HepG2 (cell line): ENCODE results near the gene P3H3. TPM values are rescaled to one million over a fixed set of nuclear protein-coding genes. Genes with fewer than 3 reads are reported as not detected.

Source experiments
- ADNP ChIP-seq: sonication (generic); formaldehyde crosslinking; IDR thresholded peaks from 2 replicates; pipeline ENCODE4 v1.4.0; 2020; ENCODE audit warnings: missing genetic modification reagents
- CERS6 ChIP-seq: sonication (generic); formaldehyde crosslinking; IDR thresholded peaks from 2 replicates; pipeline ENCODE4 v1.5.0; 2020; ENCODE audit warnings: missing genetic modification reagents
- HINFP ChIP-seq: sonication (generic); formaldehyde crosslinking; IDR thresholded peaks from 2 replicates; pipeline ENCODE4 v1.4.0; 2020; ENCODE audit warnings: low read depth, mild to moderate bottlenecking, missing genetic modification reagents
- IKZF5 ChIP-seq: IDR thresholded peaks from 2 replicates; pipeline ENCODE4 v1.6.1; 2018; ENCODE audit warnings: missing genetic modification reagents, mild to moderate bottlenecking, missing compliant biosample characterization
- MLXIP ChIP-seq: sonication (generic); formaldehyde crosslinking; IDR thresholded peaks from 2 replicates; pipeline ENCODE4 v1.9.0; 2021; ENCODE audit warnings: missing genetic modification reagents, borderline replicate concordance
- PRDM4 ChIP-seq: sonication (generic); formaldehyde crosslinking; IDR thresholded peaks from 2 replicates; pipeline ENCODE4 v1.9.0; 2021; ENCODE audit warnings: missing genetic modification reagents, borderline replicate concordance
- TMF1 ChIP-seq: sonication (generic); formaldehyde crosslinking; IDR thresholded peaks from 2 replicates; pipeline ENCODE4 v1.8.1; 2022; ENCODE audit warnings: low read depth, missing genetic modification reagents
- USF2 ChIP-seq, 2 experiments: sonication (generic) in 1 of 2; formaldehyde crosslinking in 1 of 2; IDR thresholded peaks; 2 replicates each; pipeline versions ENCODE4 v1.5.1 to v1.6.1; 2011 to 2020; ENCODE audit warnings: borderline replicate concordance in 1 of 2, low read depth in 1 of 2, low read length in 1 of 2, mild to moderate bottlenecking in 1 of 2, missing genetic modification reagents in 1 of 2, moderate library complexity in 1 of 2
- ZMYM4 ChIP-seq: sonication (generic); formaldehyde crosslinking; IDR thresholded peaks from 2 replicates; pipeline ENCODE4 v1.8.1; 2023; ENCODE audit warnings: mild to moderate bottlenecking, missing genetic modification reagents
- ZNF136 ChIP-seq: sonication (generic); formaldehyde crosslinking; IDR thresholded peaks from 2 replicates; pipeline ENCODE4 v1.8.1; 2022; ENCODE audit warnings: low read depth, mild to moderate bottlenecking, moderate library complexity, missing genetic modification reagents
- ZNF572 ChIP-seq: sonication (generic); formaldehyde crosslinking; IDR thresholded peaks from 2 replicates; pipeline ENCODE4 v1.5.1; 2020; ENCODE audit warnings: mild to moderate bottlenecking, missing genetic modification reagents
- ZNF724P ChIP-seq: sonication (generic); formaldehyde crosslinking; IDR thresholded peaks from 2 replicates; pipeline ENCODE4 v1.8.0; 2022; ENCODE audit warnings: missing genetic modification reagents, borderline replicate concordance
- ZNF772 ChIP-seq: sonication (generic); formaldehyde crosslinking; IDR thresholded peaks from 2 replicates; pipeline ENCODE4 v1.5.0; 2020; ENCODE audit warnings: mild to moderate bottlenecking, missing genetic modification reagents
- ZNF782 ChIP-seq: sonication (generic); formaldehyde crosslinking; IDR thresholded peaks from 2 replicates; pipeline ENCODE4 v1.4.0; 2020; ENCODE audit warnings: missing genetic modification reagents, mild to moderate bottlenecking, borderline replicate concordance
- ZNF792 ChIP-seq: IDR thresholded peaks from 2 replicates; pipeline ENCODE4 v1.6.1; 2016
- ZNF816 ChIP-seq: sonication (generic); formaldehyde crosslinking; IDR thresholded peaks from 2 replicates; pipeline ENCODE4 v1.8.0; 2022; ENCODE audit warnings: missing genetic modification reagents, mild to moderate bottlenecking, borderline replicate concordance
- polyA plus RNA-seq, 8 experiments: library from polyadenylated mRNA; depleted of rRNA in 3 of 8; stranded (reverse) in 7 of 8; unstranded in 1 of 8; fragments of >200 nt; fragmentation: Illumina TruSeq in 4 of 8; extraction: Trizol in 4 of 8; gene quantifications; 2 replicates each; pipeline versions ENCODE4 v1.2.1 to v1.2.3, GENCODE V29; 2011 to 2016; ENCODE audit warnings: low read depth in 4 of 8, missing spikeins in 1 of 8, mixed read lengths in 1 of 8; ENCODE audit not compliant: insufficient read depth in 1 of 8
- total RNA-seq, 5 experiments: library from RNA; depleted of rRNA; stranded (reverse); fragments of >200 nt; fragmentation: Illumina TruSeq; extraction: Trizol; gene quantifications; 2 replicates each; pipeline ENCODE4 v1.2.3, GENCODE V29; 2016; ENCODE audit warnings: low read depth in 1 of 5

The P3H3 gene
- total and polyA plus RNA-seq, 2 of the 13 experiments (the other 11 are each of a cell fraction or from before 2014, with no cell fraction given): 20.1 to 20.5 TPM

- no peak for TF ChIP-seq MLXIP (CRISPR knock-in tag)
- TF ChIP-seq ZNF772 (CRISPR knock-in tag): peak; percentile 63
- TF ChIP-seq ZNF816 (CRISPR knock-in tag): no peak
- TF ChIP-seq ZNF136: 0 out of 2 replicates have a peak, but pooled peaks have one; percentile 45
- TF ChIP-seq HINFP (CRISPR knock-in tag): no peak
- TF ChIP-seq PRDM4 (CRISPR knock-in tag): no peak
- TF ChIP-seq ZNF572 (CRISPR knock-in tag): 0 out of 2 replicates have a peak, but pooled peaks have one; percentile 47
- no peak; the same call in 1 of the 2 replicates for TF ChIP-seq IKZF5 (CRISPR knock-in tag)
- no peak for TF ChIP-seq CERS6 (CRISPR knock-in tag)
- TF ChIP-seq ZMYM4 (CRISPR knock-in tag): no peak; the same call in 1 of the 2 replicates
- no peak for TF ChIP-seq ZNF724P (CRISPR knock-in tag)
- TF ChIP-seq ZNF792 (CRISPR knock-in tag): peak; percentile 81
- TF ChIP-seq USF2 (IDR thresholded peaks at IDR 0.05; ENCODE audit: low read depth, low read length): no peak; the same call in 1 of the 2 replicates
- TF ChIP-seq USF2 (CRISPR knock-in tag; IDR thresholded peaks at IDR 0.05; ENCODE audit: borderline replicate concordance): peak; percentile 73
- no peak; the same call in 1 of the 2 replicates for TF ChIP-seq ZNF782 (CRISPR knock-in tag)
- TF ChIP-seq TMF1 (CRISPR knock-in tag): no peak
- TF ChIP-seq ADNP (CRISPR knock-in tag): no peak
Observed at GRCh38 chr12:6851921-6852650, 23.9 kb downstream of the P3H3 start, which contains the start of gene USP5 (continued).
